Neural crest cell (in vitro differentiated cells): ENCODE data around the gene FBXW2. TPM values are rescaled to one million over a fixed set of nuclear protein-coding genes. Genes with fewer than 3 reads are reported as not detected.

ENCODE experiments used
- DNase-seq: peaks from one replicate; pipeline ENCODE4 v3.0.0; 2021; ENCODE audit warnings: low read depth, mixed read lengths, low spot score
- H3K27ac Mint-ChIP-seq: one replicate; pipeline ENCODE4 v1.8.0; 2021; ENCODE audit warnings: mild to moderate bottlenecking, mixed read lengths; ENCODE audit not compliant: unreplicated experiment
- H3K27me3 Mint-ChIP-seq: 2 replicates; pipeline ENCODE4 v1.8.0; 2021; ENCODE audit warnings: low read depth, mild to moderate bottlenecking, mixed read lengths
- H3K36me3 Mint-ChIP-seq: 2 replicates; pipeline ENCODE4 v1.8.0; 2021; ENCODE audit warnings: low read depth, mild to moderate bottlenecking, mixed read lengths
- H3K4me1 Mint-ChIP-seq: 2 replicates; pipeline ENCODE4 v1.8.0; 2021; ENCODE audit warnings: mixed read lengths
- H3K4me3 Mint-ChIP-seq: one replicate; pipeline ENCODE4 v1.8.0; 2021; ENCODE audit warnings: mild to moderate bottlenecking, mixed read lengths
- H3K9me3 Mint-ChIP-seq: 2 replicates; pipeline ENCODE4 v1.8.0; 2021; ENCODE audit warnings: mixed read lengths
- CTCF ChIP-seq: fragments of 200-600 bp; sonication (generic); conservative IDR thresholded peaks from 2 replicates; pipeline ENCODE4 v1.5.0; 2021; ENCODE audit warnings: antibody characterized with exemption, mild to moderate bottlenecking
- total RNA-seq: library from RNA; stranded (reverse); gene quantifications from 2 replicates; pipeline ENCODE4 v1.2.1, GENCODE V29; 2021

FBXW2 gene
- total RNA-seq, 1 donor from 2014 or later: 63.3 TPM

GRCh38 chr9:120726484-120726883 is 66.7 kb downstream of the FBXW2 start:
- no peak overlapping the region for H3K4me3 Mint-ChIP-seq
- H3K36me3 Mint-ChIP-seq: no peaks in the 10 kb centered on the region
- TF ChIP-seq CTCF: no peak
- DNase-seq: no peak
- H3K27ac Mint-ChIP-seq: no peak overlapping the region
- no peaks in the 10 kb centered on the region for H3K9me3 Mint-ChIP-seq
- no peaks in the 10 kb centered on the region for H3K27me3 Mint-ChIP-seq
- H3K4me1 Mint-ChIP-seq: peaks cover 19% of the 10 kb centered on the region

GRCh38 chr9:120725907-120726306 is 67.3 kb downstream of the FBXW2 start:
- H3K9me3 Mint-ChIP-seq: no peaks in the 10 kb centered on the region
- H3K36me3 Mint-ChIP-seq: no peaks in the 10 kb centered on the region
- no peak for TF ChIP-seq CTCF
- H3K27me3 Mint-ChIP-seq: no peaks in the 10 kb centered on the region
- DNase-seq: no peak
- H3K27ac Mint-ChIP-seq: no peak overlapping the region
- peaks cover 13% of the 10 kb centered on the region for H3K4me1 Mint-ChIP-seq
- no peak overlapping the region for H3K4me3 Mint-ChIP-seq

- H3K9me3 Mint-ChIP-seq: no peaks in the 10 kb centered on the region
- no peak overlapping the region for H3K27ac Mint-ChIP-seq
- no peak overlapping the region for H3K4me3 Mint-ChIP-seq
- no peak for DNase-seq
- TF ChIP-seq CTCF: no peak
- no peaks in the 10 kb centered on the region for H3K36me3 Mint-ChIP-seq
- no peaks in the 10 kb centered on the region for H3K27me3 Mint-ChIP-seq
- H3K4me1 Mint-ChIP-seq: peaks cover 5% of the 10 kb centered on the region
These were observed 68.3 kb downstream of the FBXW2 start for GRCh38 chr9:120724757-120725400.

- Mint-ChIP-seq H3K27me3 (no peaks in the 10 kb centered on the region), H3K27ac (peak overlapping the region; percentile 28), H3K36me3 (no peaks in the 10 kb centered on the region), H3K9me3 (no peaks in the 10 kb centered on the region), H3K4me3 (no peak overlapping the region), H3K4me1 (no peaks in the 10 kb centered on the region)
- DNase-seq: no peak
- no peak for TF ChIP-seq CTCF
These were observed 69.7 kb downstream of the FBXW2 start for GRCh38 chr9:120723565-120723964.

- no peak overlapping the region for H3K27ac Mint-ChIP-seq
- H3K4me3 Mint-ChIP-seq: no peak overlapping the region
- no peaks in the 10 kb centered on the region for H3K27me3 Mint-ChIP-seq
- H3K9me3 Mint-ChIP-seq: no peaks in the 10 kb centered on the region
- no peaks in the 10 kb centered on the region for H3K36me3 Mint-ChIP-seq
- no peak for DNase-seq
- peaks cover 12% of the 10 kb centered on the region for H3K4me1 Mint-ChIP-seq
- no peak for TF ChIP-seq CTCF
These were observed 72.8 kb downstream of the FBXW2 start for GRCh38 chr9:120720404-120720803.
